Prostate gland (tissue), 2 donors: ENCODE data around the gene NDST3.

Experiments used
- POLR2A ChIP-seq: fragments of 450-650 bp; IDR thresholded peaks from one replicate; pipeline ENCODE4 v1.6.1; 2016; ENCODE audit warnings: antibody characterized with exemption, mild to moderate bottlenecking
- POLR2AphosphoS5 ChIP-seq: sonication (generic); formaldehyde crosslinking; IDR thresholded peaks from one replicate; pipeline ENCODE4 v1.6.1; 2017; ENCODE audit warnings: antibody characterized with exemption
- TF ChIP-seq, protein P1 (sequence below), 4 experiments: fragments of 200-600 bp in 2 of 4; fragments of 450-650 bp in 2 of 4; sonication (generic) in 2 of 4; IDR thresholded peaks; 1 replicate in 3 of 4; 2 replicates in 1 of 4; pipeline ENCODE4 v1.5.1; 2016 to 2019; ENCODE audit warnings: antibody characterized with exemption in 4 of 4, mild to moderate bottlenecking in 2 of 4, moderate library complexity in 2 of 4

DNA sequence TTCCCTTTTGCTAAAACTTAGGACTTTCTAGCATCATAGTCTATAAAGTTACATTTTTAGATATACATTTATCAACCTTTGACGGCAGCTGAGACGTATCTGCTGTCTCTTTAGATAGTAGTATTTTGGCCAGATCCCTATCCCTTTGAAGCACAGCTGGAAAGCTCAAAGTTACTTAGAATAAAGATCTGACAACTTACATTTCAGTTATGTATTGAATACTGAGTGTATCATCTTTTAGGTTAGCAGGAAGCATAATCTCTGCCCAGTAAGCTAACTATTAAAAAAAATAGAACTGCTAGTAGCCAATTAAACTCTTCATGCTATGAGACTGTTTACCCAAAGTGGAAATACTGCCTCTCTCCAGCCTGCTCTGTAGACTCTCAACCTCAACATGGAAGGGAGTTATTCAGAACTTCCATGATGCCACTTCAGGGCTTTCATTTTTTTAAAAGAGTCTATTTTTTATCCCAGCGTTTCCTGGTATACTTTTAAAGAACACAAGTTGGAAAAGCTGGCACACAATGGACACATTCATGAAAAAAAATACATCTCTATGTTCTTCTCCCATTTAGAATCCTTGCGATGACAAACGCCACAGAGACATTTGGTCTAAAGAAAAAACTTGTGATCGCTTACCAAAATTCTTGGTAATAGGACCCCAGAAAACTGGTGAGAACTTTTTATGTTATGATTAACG, 192.2 kb downstream of the NDST3 start:
- TF ChIP-seq, protein P1, sequence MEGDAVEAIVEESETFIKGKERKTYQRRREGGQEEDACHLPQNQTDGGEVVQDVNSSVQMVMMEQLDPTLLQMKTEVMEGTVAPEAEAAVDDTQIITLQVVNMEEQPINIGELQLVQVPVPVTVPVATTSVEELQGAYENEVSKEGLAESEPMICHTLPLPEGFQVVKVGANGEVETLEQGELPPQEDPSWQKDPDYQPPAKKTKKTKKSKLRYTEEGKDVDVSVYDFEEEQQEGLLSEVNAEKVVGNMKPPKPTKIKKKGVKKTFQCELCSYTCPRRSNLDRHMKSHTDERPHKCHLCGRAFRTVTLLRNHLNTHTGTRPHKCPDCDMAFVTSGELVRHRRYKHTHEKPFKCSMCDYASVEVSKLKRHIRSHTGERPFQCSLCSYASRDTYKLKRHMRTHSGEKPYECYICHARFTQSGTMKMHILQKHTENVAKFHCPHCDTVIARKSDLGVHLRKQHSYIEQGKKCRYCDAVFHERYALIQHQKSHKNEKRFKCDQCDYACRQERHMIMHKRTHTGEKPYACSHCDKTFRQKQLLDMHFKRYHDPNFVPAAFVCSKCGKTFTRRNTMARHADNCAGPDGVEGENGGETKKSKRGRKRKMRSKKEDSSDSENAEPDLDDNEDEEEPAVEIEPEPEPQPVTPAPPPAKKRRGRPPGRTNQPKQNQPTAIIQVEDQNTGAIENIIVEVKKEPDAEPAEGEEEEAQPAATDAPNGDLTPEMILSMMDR (IDR thresholded peaks at IDR 0.05): no peak
- no peak for TF ChIP-seq POLR2A
- TF ChIP-seq POLR2AphosphoS5: no peak
